ENCODE results near the gene NLK. TPM values are rescaled to one million over a fixed set of nuclear protein-coding genes. Genes with fewer than 3 reads are reported as not detected.
"Not testable (repeated sequence)": the region's sequence is repeated elsewhere in the genome, so short reads cannot be mapped to it uniquely, and the experiment has no call there.

Gene NLK
- total RNA-seq, 4 donors from 2014 or later = 24.7 to 37.5 (median 32.4) TPM

- Histone ChIP-seq H3K4me3 (no peak overlapping the region), H3K27me3 (no peaks in the 10 kb centered on the region), H3K27ac (no peak overlapping the region), H3K4me1 (no peaks in the 10 kb centered on the region), H3K9me3 (no peaks in the 10 kb centered on the region), H3K36me3 (no peaks in the 10 kb centered on the region)
- WGBS, 2 donors = 64 to 66% methylated on average over 1 of the region's 1 CpG
- TF ChIP-seq EP300 (IDR thresholded peaks at IDR 0.05) (no peak), POLR2A (IDR thresholded peaks at IDR 0.05) (no peak), CTCF (IDR thresholded peaks at IDR 0.05) (no peak)
- no peak for DNase-seq (ENCODE audit: low spot score in 2 of 2)
Observed at GRCh38 chr17:28151001-28151400, 108.5 kb downstream of the NLK start.

GRCh38 chr17:28154214-28154613 is 111.7 kb downstream of the NLK start:
- no peaks in the 10 kb centered on the region for H3K9me3 ChIP-seq

GRCh38 chr17:28155405-28155804 is 112.9 kb downstream of the NLK start:
- DNase-seq (ENCODE audit: low spot score in 2 of 2); H3K27me3 ChIP-seq; H3K36me3 ChIP-seq; H3K4me1 ChIP-seq; H3K9me3 ChIP-seq; H3K4me3 ChIP-seq; H3K27ac ChIP-seq: not testable (repeated sequence)
- 92 to 99% methylated on average over 4 of the region's 4 CpGs for WGBS, 2 donors

More at GRCh38 chr17:28154214-28154613, 111.7 kb downstream of the NLK start:
- no peaks in the 10 kb centered on the region for H3K27me3 ChIP-seq
- no peak for DNase-seq (ENCODE audit: low spot score in 2 of 2)
- H3K36me3 ChIP-seq = no peaks in the 10 kb centered on the region
- H3K4me1 ChIP-seq = no peaks in the 10 kb centered on the region
- H3K4me3 ChIP-seq = no peak overlapping the region
- no peak overlapping the region for H3K27ac ChIP-seq
- TF ChIP-seq POLR2A (IDR thresholded peaks at IDR 0.05) (no peak), CTCF (IDR thresholded peaks at IDR 0.05) (no peak), EP300 (IDR thresholded peaks at IDR 0.05) (no peak)
- WGBS, 2 donors = 70 to 83% methylated on average over 2 of the region's 2 CpGs

GRCh38 chr17:28159004-28159403 is 116.5 kb downstream of the NLK start:
- H3K4me1 ChIP-seq = no peaks in the 10 kb centered on the region
- no peak for DNase-seq (ENCODE audit: low spot score in 2 of 2)
- 86 to 93% methylated on average over 1 of the region's 1 CpG for WGBS, 2 donors
- no peaks in the 10 kb centered on the region for H3K9me3 ChIP-seq
- no peaks in the 10 kb centered on the region for H3K27me3 ChIP-seq
- H3K4me3 ChIP-seq = no peak overlapping the region
- H3K27ac ChIP-seq = no peak overlapping the region
- TF ChIP-seq POLR2A (IDR thresholded peaks at IDR 0.05) (no peak), CTCF (IDR thresholded peaks at IDR 0.05) (no peak), EP300 (IDR thresholded peaks at IDR 0.05) (no peak)
- peaks cover 0 to 24% (median 0%) of the 10 kb centered on the region in 3 donors for H3K36me3 ChIP-seq

GRCh38 chr17:28159924-28160323 is 117.4 kb downstream of the NLK start:
- no peak for DNase-seq (ENCODE audit: low spot score in 2 of 2)
- H3K36me3 ChIP-seq = peaks cover 0 to 27% (median 0%) of the 10 kb centered on the region in 3 donors
- WGBS, 2 donors = 88 to 90% methylated on average over 5 of the region's 5 CpGs
- H3K9me3 ChIP-seq = no peaks in the 10 kb centered on the region
- no peaks in the 10 kb centered on the region for H3K27me3 ChIP-seq
- no peak for TF ChIP-seq CTCF (IDR thresholded peaks at IDR 0.05)
- TF ChIP-seq EP300 (IDR thresholded peaks at IDR 0.05) = no peak
- no peak for TF ChIP-seq POLR2A (IDR thresholded peaks at IDR 0.05)
- H3K4me3 ChIP-seq = no peak overlapping the region
- H3K4me1 ChIP-seq = no peaks in the 10 kb centered on the region
- no peak overlapping the region for H3K27ac ChIP-seq

GRCh38 chr17:28160610-28161009 is 118.1 kb downstream of the NLK start:
- H3K27ac ChIP-seq = no peak overlapping the region
- no peaks in the 10 kb centered on the region for H3K4me1 ChIP-seq
- H3K9me3 ChIP-seq = no peaks in the 10 kb centered on the region
- H3K36me3 ChIP-seq = peaks cover 0 to 31% (median 0%) of the 10 kb centered on the region in 3 donors
- no peak for DNase-seq (ENCODE audit: low spot score in 2 of 2)
- H3K27me3 ChIP-seq = no peaks in the 10 kb centered on the region
- WGBS, 2 donors = 81 to 83% methylated on average over 2 of the region's 2 CpGs
- no peak for TF ChIP-seq EP300 (IDR thresholded peaks at IDR 0.05)
- no peak for TF ChIP-seq CTCF (IDR thresholded peaks at IDR 0.05)
- no peak for TF ChIP-seq POLR2A (IDR thresholded peaks at IDR 0.05)
- no peak overlapping the region for H3K4me3 ChIP-seq

Data from tibial nerve (tissue), 4 donors.